ENCODE measurements around the gene ACSL5. TPM values are rescaled to one million over a fixed set of nuclear protein-coding genes. Genes with fewer than 3 reads are reported as not detected.

Gene ACSL5
- total and polyA plus RNA-seq, 2 donors (not counting 1 experiment from before 2014, with no cell fraction given): 31.5 to 36.2 TPM

GRCh38 chr10:112375721-112376395 lies 1.9 kb downstream of the ACSL5 start:
- ATAC-seq (ENCODE audit: low read depth): peak; percentile 84

More at GRCh38 chr10:112375721-112376395, 1.9 kb downstream of the ACSL5 start:
- peak overlapping the region; percentile 86 for H3K4me2 ChIP-seq (replicated peaks; ENCODE audit: low read depth, low read length, poor library complexity, severe bottlenecking)
- peak overlapping the region; percentile 92 to 96 for H3K27ac ChIP-seq (ENCODE audit: low read length in 2 of 2)
- intact Hi-C loops (cut with micrococcal nuclease): loop anchor here (1.0 to 2.0 kb wide), 2 partner anchors 70 to 193 kb away; partner anchors contain the start of genes GPAM and ZDHHC6
- peak overlapping the region; percentile 99 for H3K4me3 Mint-ChIP-seq
- ChIA-PET CTCF (interaction anchor here (0.9 to 1.6 kb wide), 4 partner anchors 12 to 239 kb away, joined by 3 to 7 read pairs (median 4); no protein-coding TSS in a partner anchor), POLR2A (interaction anchor here (1.4 to 1.7 kb wide), 2 partner anchors 71 to 192 kb away, joined by 4 to 13 read pairs; partner anchors contain the start of genes GPAM, VTI1A and ZDHHC6)
- peaks cover 14% of the 10 kb centered on the region for H4K20me1 ChIP-seq (ENCODE audit: control insufficient read depth, insufficient read depth, low read length, poor library complexity, severe bottlenecking)
- H3K9me3 ChIP-seq (ENCODE audit: control extremely low read depth in 1 of 3, control insufficient read depth in 2 of 3, insufficient read depth in 1 of 3, low read length in 2 of 3): no peaks in the 10 kb centered on the region
- H3K4me1 Mint-ChIP-seq: peaks cover 58% of the 10 kb centered on the region
- no peaks in the 10 kb centered on the region for H3K27me3 Mint-ChIP-seq
- peak overlapping the region; percentile 94 for H2AFZ ChIP-seq (ENCODE audit: insufficient read depth, low read depth, low read length, poor library complexity, severe bottlenecking)
- TF ChIP-seq CTCF (IDR thresholded peaks at IDR 0.05): no peak
- H3K79me2 ChIP-seq (ENCODE audit: control insufficient read depth, insufficient read depth, low read length): peaks cover 58% of the 10 kb centered on the region
- H3K27me3 ChIP-seq (replicated peaks in 1 of 4; ENCODE audit: control extremely low read depth in 1 of 4, control insufficient read depth in 3 of 4, insufficient read depth in 4 of 4, low read length in 3 of 4): no peaks in the 10 kb centered on the region
- H3K4me3 ChIP-seq (ENCODE audit: control extremely low read depth in 1 of 5, extremely low read depth in 1 of 5, insufficient read depth in 1 of 5, low read depth in 2 of 5, low read length in 4 of 5): peak overlapping the region; percentile 67 to 73 (median 68)
- peak; percentile 82 for DNase-seq
- peak overlapping the region; percentile 92 for H3K9ac ChIP-seq (ENCODE audit: low read length)
- peak overlapping the region; percentile 99 for H3K27ac Mint-ChIP-seq
- WGBS (ENCODE audit: insufficient coverage): 7% methylated on average over 16 of the region's 16 CpGs
- H3K4me1 ChIP-seq (ENCODE audit: control insufficient read depth in 2 of 2, insufficient read depth in 2 of 2, low read length in 2 of 2): peaks cover 25 to 29% of the 10 kb centered on the region in 2 donors
- H3K9me3 Mint-ChIP-seq (ENCODE audit: insufficient read depth): no peaks in the 10 kb centered on the region
- H3K36me3 ChIP-seq (replicated peaks in 1 of 2; ENCODE audit: control extremely low read depth in 1 of 2, control insufficient read depth in 1 of 2, extremely low read depth in 1 of 2, insufficient read depth in 2 of 2, low read length in 1 of 2): peaks cover 0 to 8% of the 10 kb centered on the region in 2 experiments

Data from B cell (primary cell).